PC-9 (cell line): Measurements from ENCODE around the gene PPP1R16B. TPM values are rescaled to one million over a fixed set of nuclear protein-coding genes. Genes with fewer than 3 reads are reported as not detected.

Source experiments
- BruUV-seq: library from RNA; stranded (reverse); fragments of 400-500 nt; replicated peaks from 2 replicates; lab custom pipeline; 2021; lab: Mats Ljungman, UMichigan
- CTCF ChIA-PET: fragments of 300-600 bp; sonication (Branson Sonifier 250); formaldehyde crosslinking; loops from one replicate; lab custom pipeline; 2022; ENCODE audit warnings: antibody characterized with exemption; lab: Charles Lee
- POLR2A ChIA-PET: fragments of 300-600 bp; sonication (Branson Sonifier 250); formaldehyde crosslinking; loops from one replicate; lab custom pipeline; 2022; ENCODE audit warnings: antibody characterized with exemption; ENCODE audit not compliant: unreplicated experiment; lab: Charles Lee
- DNase-seq, 2 experiments: peaks; one replicate each; pipeline versions ENCODE4 v3.0.0 to v3.0.0-alpha.2; 2015 to 2022; ENCODE audit warnings: mixed read lengths in 1 of 2
- H2AFZ ChIP-seq: fragments of 200-600 bp; sonication (generic); 2 replicates; pipeline ENCODE4 v1.8.1; 2017; ENCODE audit warnings: antibody characterized with exemption
- H3F3A ChIP-seq: fragments of 200-600 bp; sonication (generic); 2 replicates; pipeline ENCODE4 v1.8.1; 2017; ENCODE audit warnings: antibody characterized with exemption, mild to moderate bottlenecking, low read depth; ENCODE audit not compliant: insufficient read depth
- H3K27ac ChIP-seq: fragments of 200-600 bp; sonication (generic); 2 replicates; pipeline ENCODE4 v1.6.1; 2016; ENCODE audit warnings: mixed run types
- H3K27me3 ChIP-seq: fragments of 200-600 bp; sonication (generic); 2 replicates; pipeline ENCODE4 v1.6.1; 2016; ENCODE audit warnings: low read depth, mixed run types; ENCODE audit not compliant: insufficient read depth
- H3K36me3 ChIP-seq: fragments of 200-600 bp; sonication (generic); 2 replicates; pipeline ENCODE4 v1.6.1; 2016; ENCODE audit warnings: low read depth, mixed run types
- H3K4me1 ChIP-seq: fragments of 200-600 bp; sonication (generic); replicated peaks from 2 replicates; pipeline ENCODE4 v1.6.1; 2016; ENCODE audit warnings: mixed run types; ENCODE audit not compliant: insufficient read depth
- H3K4me2 ChIP-seq: fragments of 200-600 bp; sonication (generic); 2 replicates; pipeline ENCODE4 v1.6.1; 2017; ENCODE audit warnings: mixed run types
- H3K4me3 ChIP-seq: fragments of 200-600 bp; sonication (generic); 2 replicates; pipeline ENCODE4 v1.6.1; 2016; ENCODE audit warnings: mixed run types
- H3K79me2 ChIP-seq: fragments of 200-600 bp; sonication (generic); 2 replicates; pipeline ENCODE4 v1.6.1; 2017; ENCODE audit warnings: low read depth, mixed run types
- H3K9me2 ChIP-seq: fragments of 200-600 bp; sonication (generic); 2 replicates; pipeline ENCODE4 v1.8.1; 2017; ENCODE audit warnings: mild to moderate bottlenecking; ENCODE audit not compliant: insufficient read depth
- H3K9me3 ChIP-seq: fragments of 200-600 bp; sonication (generic); 2 replicates; pipeline ENCODE4 v1.8.1; 2016; ENCODE audit warnings: low read depth; ENCODE audit not compliant: insufficient read depth
- H4K20me1 ChIP-seq: fragments of 200-600 bp; sonication (generic); 2 replicates; pipeline ENCODE4 v1.8.1; 2017; ENCODE audit not compliant: insufficient read depth
- EZH2 ChIP-seq: fragments of 200-600 bp; sonication (generic); IDR thresholded peaks from 2 replicates; pipeline ENCODE4 v1.8.0; 2017; ENCODE audit warnings: antibody characterized with exemption, low read depth
- intact Hi-C: fragments of 100-400 bp; cut with micrococcal nuclease; formaldehyde crosslinking; loops from one replicate; pipeline ENCODE4 v1.10.0; 2022; ENCODE audit not compliant: unreplicated experiment
- total RNA-seq: library from RNA; stranded (reverse); gene quantifications from 2 replicates; pipeline ENCODE4 v1.2.3, GENCODE V29; 2021
- TF ChIP-seq, protein P1 (sequence below): fragments of 200-600 bp; sonication (generic); conservative IDR thresholded peaks from 2 replicates; pipeline ENCODE4 v1.6.1; 2017; ENCODE audit warnings: mixed run types, antibody characterized with exemption, mild to moderate bottlenecking, moderate library complexity

The PPP1R16B gene
- total RNA-seq, 1 experiment from 2014 or later, result not detected

GRCh38 chr20:38893056-38893564 lies 87.6 kb downstream of the PPP1R16B start:
- POLR2A ChIA-PET, result no interaction called here

GRCh38 chr20:38893565-38894090 lies 88.1 kb downstream of the PPP1R16B start:
- no peak for TF ChIP-seq EZH2
- TF ChIP-seq, protein P1, sequence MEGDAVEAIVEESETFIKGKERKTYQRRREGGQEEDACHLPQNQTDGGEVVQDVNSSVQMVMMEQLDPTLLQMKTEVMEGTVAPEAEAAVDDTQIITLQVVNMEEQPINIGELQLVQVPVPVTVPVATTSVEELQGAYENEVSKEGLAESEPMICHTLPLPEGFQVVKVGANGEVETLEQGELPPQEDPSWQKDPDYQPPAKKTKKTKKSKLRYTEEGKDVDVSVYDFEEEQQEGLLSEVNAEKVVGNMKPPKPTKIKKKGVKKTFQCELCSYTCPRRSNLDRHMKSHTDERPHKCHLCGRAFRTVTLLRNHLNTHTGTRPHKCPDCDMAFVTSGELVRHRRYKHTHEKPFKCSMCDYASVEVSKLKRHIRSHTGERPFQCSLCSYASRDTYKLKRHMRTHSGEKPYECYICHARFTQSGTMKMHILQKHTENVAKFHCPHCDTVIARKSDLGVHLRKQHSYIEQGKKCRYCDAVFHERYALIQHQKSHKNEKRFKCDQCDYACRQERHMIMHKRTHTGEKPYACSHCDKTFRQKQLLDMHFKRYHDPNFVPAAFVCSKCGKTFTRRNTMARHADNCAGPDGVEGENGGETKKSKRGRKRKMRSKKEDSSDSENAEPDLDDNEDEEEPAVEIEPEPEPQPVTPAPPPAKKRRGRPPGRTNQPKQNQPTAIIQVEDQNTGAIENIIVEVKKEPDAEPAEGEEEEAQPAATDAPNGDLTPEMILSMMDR, result peak; percentile 92
- peak in 1 of 2 experiments; percentile 74 for DNase-seq
- Histone ChIP-seq H3K4me2 (0 out of 2 replicates have a peak overlapping the region, but pooled peaks have one; percentile 39), H3K27ac (no peak overlapping the region), H2AFZ (no peak overlapping the region), H3K27me3 (peaks cover 35% of the 10 kb centered on the region), H4K20me1 (no peaks in the 10 kb centered on the region), H3K79me2 (no peaks in the 10 kb centered on the region), H3K36me3 (no peaks in the 10 kb centered on the region), H3F3A (no peaks in the 10 kb centered on the region), H3K9me2 (no peaks in the 10 kb centered on the region), H3K9me3 (no peaks in the 10 kb centered on the region), H3K4me1 (0 out of 2 replicates have a peak, but pooled peaks cover 5% of the 10 kb centered on the region), H3K4me3 (no peak overlapping the region)
- ChIA-PET POLR2A (no interaction called here), CTCF (interaction anchor here (0.5 to 0.7 kb wide), 2 partner anchors 103 to 526 kb away, joined by 3 to 4 read pairs; no protein-coding TSS in a partner anchor)
- no TSS peak for BruUV-seq
- intact Hi-C loops, result loop anchor here (1.0 kb wide), 3 partner anchors 142 to 247 kb away; no protein-coding TSS in a partner anchor

More at GRCh38 chr20:38893056-38893564, 87.6 kb downstream of the PPP1R16B start:
- BruUV-seq, result no TSS peak
- TF ChIP-seq, protein P1, result no peak
- TF ChIP-seq EZH2, result no peak
- intact Hi-C loops, result loop anchor here (1.0 kb wide), 2 partner anchors 167 to 247 kb away; no protein-coding TSS in a partner anchor
- no peaks in the 10 kb centered on the region for H4K20me1 ChIP-seq
- H3K27ac ChIP-seq, result no peak overlapping the region
- H3K36me3 ChIP-seq, result no peaks in the 10 kb centered on the region
- no peak overlapping the region for H2AFZ ChIP-seq
- H3K27me3 ChIP-seq, result peaks cover 29% of the 10 kb centered on the region
- CTCF ChIA-PET, result interaction anchor here (0.7 kb wide), 1 partner anchor 527 kb away, joined by 3 read pairs; no protein-coding TSS in a partner anchor
- H3K4me1 ChIP-seq, result 0 out of 2 replicates have a peak, but pooled peaks cover 5% of the 10 kb centered on the region
- H3F3A ChIP-seq, result no peaks in the 10 kb centered on the region
- H3K4me3 ChIP-seq, result no peak overlapping the region
- H3K79me2 ChIP-seq, result no peaks in the 10 kb centered on the region
- H3K4me2 ChIP-seq, result no peak overlapping the region
- H3K9me2 ChIP-seq, result no peaks in the 10 kb centered on the region
- no peak for DNase-seq
- no peaks in the 10 kb centered on the region for H3K9me3 ChIP-seq

- H3K27me3 ChIP-seq, result peaks cover 41% of the 10 kb centered on the region
- no peaks in the 10 kb centered on the region for H3K9me3 ChIP-seq
- no peaks in the 10 kb centered on the region for H4K20me1 ChIP-seq
- no peak overlapping the region for H3K4me3 ChIP-seq
- no peak for DNase-seq
- H3K9me2 ChIP-seq, result no peaks in the 10 kb centered on the region
- intact Hi-C loops, result loop anchor here (1.0 kb wide), 1 partner anchor 143 kb away; no protein-coding TSS in a partner anchor
- 0 out of 2 replicates have a peak, but pooled peaks cover 5% of the 10 kb centered on the region for H3K4me1 ChIP-seq
- H3K27ac ChIP-seq, result no peak overlapping the region
- H3K79me2 ChIP-seq, result no peaks in the 10 kb centered on the region
- H3K4me2 ChIP-seq, result peak overlapping the region; percentile 39; the same call in 1 of the 2 replicates
- no peaks in the 10 kb centered on the region for H3F3A ChIP-seq
- BruUV-seq, result no TSS peak
- no peak overlapping the region for H2AFZ ChIP-seq
- no peak for TF ChIP-seq EZH2
- TF ChIP-seq, protein P1, result peak; percentile 32; the same call in 1 of the 2 replicates
- ChIA-PET POLR2A (no interaction called here), CTCF (interaction anchor here (0.5 to 1.3 kb wide), 4 partner anchors 32 to 155 kb away, joined by 3 to 5 read pairs (median 4); partner anchors contain the start of gene FAM83D)
- H3K36me3 ChIP-seq, result no peaks in the 10 kb centered on the region
These were observed 88.8 kb downstream of the PPP1R16B start for GRCh38 chr20:38894091-38894847.
